ENCODE data around the gene FNDC3A. TPM values are rescaled to one million over a fixed set of nuclear protein-coding genes. Genes with fewer than 3 reads are reported as not detected.

FNDC3A gene
- total RNA-seq, 2 donors from 2014 or later = 42.8 to 49.2 TPM

GRCh38 chr13:49093376-49093775 is 117.7 kb downstream of the FNDC3A start:
- Mint-ChIP-seq H3K4me3 (no peak overlapping the region), H3K27ac (no peak overlapping the region), H3K4me1 (peaks cover 14% of the 10 kb centered on the region), H3K27me3 (no peaks in the 10 kb centered on the region), H3K36me3 (ENCODE audit: low read depth) (no peaks in the 10 kb centered on the region)
- ATAC-seq (no peak), DNase-seq (no peak)
- H3K9me3 ChIP-seq (ENCODE audit: control insufficient read depth, low read length, poor library complexity, severe bottlenecking) = no peaks in the 10 kb centered on the region

- Mint-ChIP-seq H3K4me3 (no peak overlapping the region), H3K36me3 (ENCODE audit: low read depth) (no peaks in the 10 kb centered on the region), H3K4me1 (peaks cover 10% of the 10 kb centered on the region), H3K27ac (no peak overlapping the region), H3K27me3 (no peaks in the 10 kb centered on the region)
- H3K9me3 ChIP-seq (ENCODE audit: control insufficient read depth, low read length, poor library complexity, severe bottlenecking) = no peaks in the 10 kb centered on the region
- no peak for DNase-seq
- no peak for ATAC-seq
Measured at GRCh38 chr13:49097374-49097773, 121.7 kb downstream of the FNDC3A start.

- peak; percentile 32 for ATAC-seq
- H3K27ac Mint-ChIP-seq = no peak overlapping the region
- no peaks in the 10 kb centered on the region for H3K9me3 ChIP-seq (ENCODE audit: control insufficient read depth, low read length, poor library complexity, severe bottlenecking)
- no peaks in the 10 kb centered on the region for H3K27me3 Mint-ChIP-seq
- DNase-seq = no peak
- peaks cover 7% of the 10 kb centered on the region for H3K4me1 Mint-ChIP-seq
- no peaks in the 10 kb centered on the region for H3K36me3 Mint-ChIP-seq (ENCODE audit: low read depth)
- H3K4me3 Mint-ChIP-seq = no peak overlapping the region
Measured at GRCh38 chr13:49098198-49098597, 122.5 kb downstream of the FNDC3A start.

- no peak for DNase-seq
- no peak overlapping the region for H3K27ac Mint-ChIP-seq
- H3K4me1 Mint-ChIP-seq = peaks cover 12% of the 10 kb centered on the region
- no peaks in the 10 kb centered on the region for H3K27me3 Mint-ChIP-seq
- peaks cover 2% of the 10 kb centered on the region for H3K36me3 Mint-ChIP-seq (ENCODE audit: low read depth)
- no peak for ATAC-seq
- no peaks in the 10 kb centered on the region for H3K9me3 ChIP-seq (ENCODE audit: control insufficient read depth, low read length, poor library complexity, severe bottlenecking)
- H3K4me3 Mint-ChIP-seq = no peak overlapping the region
Measured at GRCh38 chr13:49098771-49099512, 123.2 kb downstream of the FNDC3A start.

GRCh38 chr13:49099513-49099877 is 123.8 kb downstream of the FNDC3A start:
- H3K4me1 Mint-ChIP-seq = peaks cover 12% of the 10 kb centered on the region
- no peak overlapping the region for H3K27ac Mint-ChIP-seq
- H3K4me3 Mint-ChIP-seq = no peak overlapping the region
- DNase-seq (no peak), ATAC-seq (no peak)
- H3K27me3 Mint-ChIP-seq = no peaks in the 10 kb centered on the region
- no peaks in the 10 kb centered on the region for H3K9me3 ChIP-seq (ENCODE audit: control insufficient read depth, low read length, poor library complexity, severe bottlenecking)
- H3K36me3 Mint-ChIP-seq (ENCODE audit: low read depth) = peaks cover 2% of the 10 kb centered on the region

- H3K27ac Mint-ChIP-seq = peak overlapping the region; percentile 14
- no peaks in the 10 kb centered on the region for H3K27me3 Mint-ChIP-seq
- H3K36me3 Mint-ChIP-seq (ENCODE audit: low read depth) = peaks cover 2% of the 10 kb centered on the region
- ATAC-seq = no peak
- peaks cover 12% of the 10 kb centered on the region for H3K4me1 Mint-ChIP-seq
- H3K9me3 ChIP-seq (ENCODE audit: control insufficient read depth, low read length, poor library complexity, severe bottlenecking) = no peaks in the 10 kb centered on the region
- H3K4me3 Mint-ChIP-seq = no peak overlapping the region
- DNase-seq = no peak
Measured at GRCh38 chr13:49100637-49101570, 125.2 kb downstream of the FNDC3A start.

- peaks cover 11% of the 10 kb centered on the region for H3K4me1 Mint-ChIP-seq
- no peaks in the 10 kb centered on the region for H3K27me3 Mint-ChIP-seq
- no peak overlapping the region for H3K4me3 Mint-ChIP-seq
- no peak for DNase-seq
- no peak for ATAC-seq
- peaks cover 4% of the 10 kb centered on the region for H3K36me3 Mint-ChIP-seq (ENCODE audit: low read depth)
- H3K27ac Mint-ChIP-seq = no peak overlapping the region
- no peaks in the 10 kb centered on the region for H3K9me3 ChIP-seq (ENCODE audit: control insufficient read depth, low read length, poor library complexity, severe bottlenecking)
Measured at GRCh38 chr13:49108196-49108595, 132.5 kb downstream of the FNDC3A start.

GRCh38 chr13:49110122-49110912 is 134.6 kb downstream of the FNDC3A start:
- peaks cover 5% of the 10 kb centered on the region for H3K36me3 Mint-ChIP-seq (ENCODE audit: low read depth)
- peak overlapping the region; percentile 89 for H3K4me3 Mint-ChIP-seq
- no peaks in the 10 kb centered on the region for H3K27me3 Mint-ChIP-seq
- DNase-seq = peak; percentile 42 to 56 (median 49)
- peak overlapping the region; percentile 88 for H3K27ac Mint-ChIP-seq
- peak; percentile 85 for ATAC-seq
- peaks cover 15% of the 10 kb centered on the region for H3K4me1 Mint-ChIP-seq
- H3K9me3 ChIP-seq (ENCODE audit: control insufficient read depth, low read length, poor library complexity, severe bottlenecking) = no peaks in the 10 kb centered on the region

- ATAC-seq = no peak
- peak overlapping the region; percentile 89 for H3K4me3 Mint-ChIP-seq
- H3K9me3 ChIP-seq (ENCODE audit: control insufficient read depth, low read length, poor library complexity, severe bottlenecking) = no peaks in the 10 kb centered on the region
- H3K4me1 Mint-ChIP-seq = peaks cover 16% of the 10 kb centered on the region
- no peaks in the 10 kb centered on the region for H3K27me3 Mint-ChIP-seq
- H3K27ac Mint-ChIP-seq = peak overlapping the region; percentile 88
- peaks cover 7% of the 10 kb centered on the region for H3K36me3 Mint-ChIP-seq (ENCODE audit: low read depth)
- no peak for DNase-seq
Measured at GRCh38 chr13:49110913-49111170, 135.1 kb downstream of the FNDC3A start.

GRCh38 chr13:49112782-49113525 is 137.2 kb downstream of the FNDC3A start:
- no peaks in the 10 kb centered on the region for H3K9me3 ChIP-seq (ENCODE audit: control insufficient read depth, low read length, poor library complexity, severe bottlenecking)
- DNase-seq (no peak), ATAC-seq (no peak)
- peak overlapping the region; percentile 77 for H3K27ac Mint-ChIP-seq
- no peaks in the 10 kb centered on the region for H3K27me3 Mint-ChIP-seq
- peaks cover 19% of the 10 kb centered on the region for H3K4me1 Mint-ChIP-seq
- peaks cover 8% of the 10 kb centered on the region for H3K36me3 Mint-ChIP-seq (ENCODE audit: low read depth)
- peak overlapping the region; percentile 39 for H3K4me3 Mint-ChIP-seq

GRCh38 chr13:49113526-49114286 is 138.0 kb downstream of the FNDC3A start:
- peak overlapping the region; percentile 77 for H3K27ac Mint-ChIP-seq
- H3K36me3 Mint-ChIP-seq (ENCODE audit: low read depth) = peaks cover 8% of the 10 kb centered on the region
- H3K9me3 ChIP-seq (ENCODE audit: control insufficient read depth, low read length, poor library complexity, severe bottlenecking) = no peaks in the 10 kb centered on the region
- peak overlapping the region; percentile 39 for H3K4me3 Mint-ChIP-seq
- H3K4me1 Mint-ChIP-seq = peaks cover 19% of the 10 kb centered on the region
- no peaks in the 10 kb centered on the region for H3K27me3 Mint-ChIP-seq
- ATAC-seq (no peak), DNase-seq (no peak)

GRCh38 chr13:49116873-49117272 is 141.2 kb downstream of the FNDC3A start:
- DNase-seq (no peak), ATAC-seq (no peak)
- peaks cover 11% of the 10 kb centered on the region for H3K36me3 Mint-ChIP-seq (ENCODE audit: low read depth)
- no peak overlapping the region for H3K27ac Mint-ChIP-seq
- no peak overlapping the region for H3K4me3 Mint-ChIP-seq
- H3K9me3 ChIP-seq (ENCODE audit: control insufficient read depth, low read length, poor library complexity, severe bottlenecking) = no peaks in the 10 kb centered on the region
- H3K4me1 Mint-ChIP-seq = peaks cover 19% of the 10 kb centered on the region
- no peaks in the 10 kb centered on the region for H3K27me3 Mint-ChIP-seq

Data from T-helper 17 cell (primary cell).